SIG-M5 treated with dmso at 0.1 percent for 504 hours (cell line): ENCODE measurements around the gene INTS6L.

Experiments
- DNase-seq: peaks from one replicate; lab custom pipeline; 2025; ENCODE audit not compliant: unreplicated experiment; lab: John Stamatoyannopoulos, UW

Gene INTS6L, protein sequence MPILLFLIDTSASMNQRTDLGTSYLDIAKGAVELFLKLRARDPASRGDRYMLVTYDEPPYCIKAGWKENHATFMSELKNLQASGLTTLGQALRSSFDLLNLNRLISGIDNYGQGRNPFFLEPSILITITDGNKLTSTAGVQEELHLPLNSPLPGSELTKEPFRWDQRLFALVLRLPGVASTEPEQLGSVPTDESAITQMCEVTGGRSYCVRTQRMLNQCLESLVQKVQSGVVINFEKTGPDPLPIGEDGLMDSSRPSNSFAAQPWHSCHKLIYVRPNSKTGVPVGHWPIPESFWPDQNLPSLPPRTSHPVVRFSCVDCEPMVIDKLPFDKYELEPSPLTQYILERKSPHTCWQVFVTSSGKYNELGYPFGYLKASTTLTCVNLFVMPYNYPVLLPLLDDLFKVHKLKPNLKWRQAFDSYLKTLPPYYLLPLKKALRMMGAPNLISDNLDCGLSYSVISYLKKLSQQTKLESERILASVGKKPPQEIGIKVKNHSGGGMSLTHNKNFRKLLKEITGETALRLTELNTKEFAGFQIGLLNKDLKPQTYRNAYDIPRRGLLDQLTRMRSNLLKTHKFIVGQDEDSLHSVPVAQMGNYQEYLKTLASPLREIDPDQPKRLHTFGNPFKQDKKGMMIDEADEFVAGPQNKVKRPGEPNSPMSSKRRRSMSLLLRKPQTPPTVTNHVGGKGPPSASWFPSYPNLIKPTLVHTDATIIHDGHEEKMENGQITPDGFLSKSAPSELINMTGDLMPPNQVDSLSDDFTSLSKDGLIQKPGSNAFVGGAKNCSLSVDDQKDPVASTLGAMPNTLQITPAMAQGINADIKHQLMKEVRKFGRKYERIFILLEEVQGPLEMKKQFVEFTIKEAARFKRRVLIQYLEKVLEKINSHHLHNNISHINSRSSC

DNA sequence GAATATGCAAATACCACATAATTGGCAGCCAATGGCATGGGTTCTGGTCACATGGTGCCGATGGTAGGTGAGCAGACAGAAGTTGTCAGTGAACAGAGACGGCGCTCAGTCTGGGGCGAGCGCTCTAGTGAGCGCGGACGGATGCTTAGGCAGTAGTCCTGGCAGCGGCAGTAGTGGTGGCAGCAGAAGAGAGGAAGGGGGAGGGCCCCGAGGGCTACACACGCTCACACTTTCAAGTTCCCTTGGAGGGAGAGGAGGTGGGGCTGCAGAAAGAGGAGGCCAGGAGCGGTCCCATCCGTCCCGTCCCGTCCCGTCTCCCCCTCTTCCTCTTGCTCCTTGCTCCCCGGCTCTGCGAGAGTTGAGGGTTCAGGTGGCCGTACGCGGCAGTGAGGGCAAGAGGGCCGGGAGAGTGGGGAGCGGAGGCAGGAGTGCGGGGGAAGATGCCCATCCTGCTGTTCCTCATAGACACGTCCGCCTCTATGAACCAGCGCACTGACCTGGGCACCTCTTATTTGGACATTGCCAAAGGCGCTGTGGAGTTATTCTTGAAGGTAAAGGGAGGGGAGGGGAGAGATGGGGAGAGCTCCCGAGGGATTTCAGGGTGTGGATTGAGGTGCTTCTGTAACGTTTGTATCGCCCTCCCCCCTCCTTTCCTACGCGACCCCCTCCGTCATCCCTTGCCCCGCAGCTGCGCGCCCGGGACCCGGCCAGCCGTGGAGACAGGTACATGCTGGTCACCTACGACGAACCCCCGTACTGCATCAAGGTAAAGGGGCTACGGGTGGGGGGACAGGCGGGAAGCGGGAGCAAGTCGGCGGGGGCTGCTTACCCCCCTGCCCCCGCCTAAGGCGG is at the start of gene INTS6L:
TSS of gene INTS6L (plus strand) at position 108 of the 852 bp plus-strand sequence. CDS start at position 441, 333 bp downstream.
- peak; percentile 94 for DNase-seq

DNA sequence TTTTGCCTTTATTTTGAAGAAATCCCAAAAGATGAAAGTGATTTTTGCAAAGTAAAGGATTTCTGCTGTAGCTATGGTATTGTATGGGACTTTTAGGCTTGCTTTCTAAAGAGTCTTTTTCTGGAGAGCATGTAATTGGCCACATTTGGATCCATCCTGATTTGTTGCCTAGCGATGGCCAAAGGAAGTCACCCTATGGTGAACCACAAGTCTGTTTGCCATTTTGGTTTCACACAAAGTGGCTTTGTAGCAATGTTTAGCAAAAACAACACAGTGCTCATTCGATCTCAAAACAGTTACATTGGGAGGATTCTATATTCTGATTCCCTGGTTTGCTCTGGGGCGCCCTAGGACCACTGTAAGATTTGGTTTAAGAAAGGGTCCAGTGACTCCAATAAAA is 44.1 kb upstream of the INTS6L start:
- DNase-seq = no peak

DNA sequence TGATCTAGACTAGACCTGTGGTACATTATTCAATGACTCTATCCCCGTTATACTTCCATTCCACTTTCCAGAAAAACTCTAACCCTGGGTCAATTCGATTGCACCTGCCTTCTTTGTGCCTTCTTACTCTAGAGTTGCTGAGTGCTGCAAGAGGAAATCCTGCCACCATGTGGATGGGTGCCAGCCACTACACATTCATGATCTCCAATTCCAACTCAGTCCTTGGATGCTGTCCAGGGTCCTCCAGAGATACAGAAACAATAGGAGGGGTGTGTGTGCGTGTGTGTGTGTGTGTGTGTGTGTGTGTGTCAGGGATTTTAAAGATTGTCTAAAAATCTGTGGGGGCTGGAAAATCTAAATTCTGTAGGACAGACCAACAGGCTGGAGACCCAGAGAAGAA is 42.9 kb upstream of the INTS6L start:
- DNase-seq = peak; percentile 65

DNA sequence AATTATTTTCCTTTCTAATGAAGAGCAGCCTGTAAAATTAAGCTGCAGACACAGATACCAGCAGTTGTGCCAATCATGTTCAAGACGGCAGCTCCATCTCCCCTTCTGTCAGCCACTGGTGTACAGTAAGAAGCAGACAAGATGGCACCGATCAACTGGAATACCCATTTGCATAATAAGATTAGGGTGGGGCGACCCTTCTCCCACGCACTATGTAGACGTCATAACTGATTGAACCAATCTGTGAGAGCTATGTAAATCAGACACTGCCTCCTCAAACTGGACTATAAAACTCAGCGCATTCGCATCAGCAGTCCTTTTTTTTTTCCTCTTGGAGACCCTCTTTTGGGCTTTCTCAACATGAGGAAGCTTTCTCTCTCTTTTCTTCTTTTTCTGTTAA is 40.4 kb upstream of the INTS6L start:
- no peak for DNase-seq

DNA sequence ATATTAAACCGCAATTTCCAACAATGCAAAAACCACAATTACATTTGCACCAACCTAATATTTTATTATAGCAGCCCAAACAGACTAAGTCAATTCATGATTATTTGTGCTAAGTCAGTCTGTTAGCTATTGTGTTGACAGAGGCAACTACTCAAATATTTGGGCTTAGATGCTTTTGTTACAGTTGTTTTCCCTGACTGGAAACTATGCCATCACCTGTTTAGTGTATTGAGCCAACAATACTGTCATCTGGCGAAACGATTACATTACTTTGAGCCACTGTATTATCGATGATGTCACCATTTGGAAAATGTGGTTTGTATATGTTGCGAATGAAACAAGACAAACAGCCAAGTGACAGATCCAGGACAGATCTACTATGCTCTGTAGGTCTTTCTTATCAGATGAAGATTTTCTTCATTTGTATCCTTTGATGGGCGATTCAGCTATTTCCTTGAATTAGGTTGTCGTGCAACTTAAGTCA is 38.7 kb upstream of the INTS6L start:
- DNase-seq = no peak

DNA sequence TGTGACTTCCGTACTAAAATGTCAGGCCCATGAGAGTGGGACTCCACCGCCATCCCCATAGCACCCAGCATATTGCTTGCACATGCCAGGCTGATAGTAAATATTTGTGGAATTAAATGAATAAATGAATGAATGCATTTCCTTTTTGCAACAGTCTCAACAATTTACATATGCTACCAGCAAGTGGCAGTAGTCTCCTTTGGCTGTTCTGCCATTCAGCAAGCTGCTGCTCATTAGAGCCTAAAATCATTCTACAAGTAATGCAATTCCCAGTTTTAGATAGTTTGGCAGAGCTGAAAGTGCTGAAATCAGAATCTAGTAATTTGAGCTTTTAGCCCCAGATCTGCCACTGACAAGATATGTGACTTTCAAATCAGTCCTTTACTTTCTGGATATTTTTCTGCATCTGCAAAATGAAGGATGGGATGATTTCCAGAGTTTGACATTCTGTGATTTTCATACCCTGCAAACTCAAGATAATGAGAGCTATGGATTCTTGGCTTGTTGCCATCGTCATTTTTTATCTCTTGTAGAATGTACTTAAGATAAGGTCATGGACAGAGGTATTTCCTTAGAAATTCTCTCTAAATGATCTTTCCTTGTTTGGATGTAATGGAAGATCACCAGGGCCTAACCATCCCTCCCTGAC is 35.7 kb upstream of the INTS6L start:
- peak; percentile 29 for DNase-seq

DNA sequence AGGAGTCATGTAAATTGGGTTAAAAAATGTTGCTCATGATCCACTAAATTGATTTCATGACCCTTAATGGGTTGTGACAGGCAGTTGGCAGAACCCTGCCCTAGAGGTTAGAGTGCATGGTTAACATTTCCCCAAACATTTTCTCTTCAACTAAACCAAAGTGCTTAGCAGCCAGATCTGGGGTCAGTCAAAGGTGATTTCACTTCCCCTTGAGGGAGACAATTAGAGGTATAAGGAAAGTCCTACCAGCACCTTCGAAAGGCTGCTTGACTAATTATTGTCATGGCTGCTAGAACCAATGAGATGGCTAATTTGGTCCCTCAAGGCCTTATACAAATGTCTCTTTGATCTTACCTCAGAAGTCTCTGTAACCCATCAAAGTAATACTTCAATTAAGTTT is 30.9 kb upstream of the INTS6L start:
- peak; percentile 8 for DNase-seq

DNA sequence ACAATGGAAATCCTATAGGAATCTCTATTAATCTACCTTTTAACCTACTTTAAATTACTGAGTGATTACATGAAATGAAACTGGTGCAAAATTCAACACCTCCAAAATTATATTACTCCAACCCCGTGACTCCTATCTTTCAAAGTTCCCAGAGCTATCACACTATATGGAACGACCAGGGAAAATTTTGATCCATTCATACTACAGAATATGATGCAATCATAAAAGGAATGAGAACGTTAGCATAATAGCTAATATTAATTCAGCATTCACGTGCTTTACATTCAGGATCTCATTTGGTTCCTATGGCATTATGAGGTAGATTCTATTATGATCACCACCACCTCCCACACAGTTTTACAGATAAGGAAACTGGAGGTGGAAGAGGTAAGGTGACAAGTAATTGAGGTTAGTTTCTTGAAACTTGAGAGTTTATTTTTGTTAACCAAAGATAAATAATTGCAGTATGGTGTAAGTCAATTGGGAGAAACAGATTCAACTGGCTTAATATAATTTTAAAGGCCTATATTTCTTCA is 29.4 kb upstream of the INTS6L start:
- DNase-seq = no peak

DNA sequence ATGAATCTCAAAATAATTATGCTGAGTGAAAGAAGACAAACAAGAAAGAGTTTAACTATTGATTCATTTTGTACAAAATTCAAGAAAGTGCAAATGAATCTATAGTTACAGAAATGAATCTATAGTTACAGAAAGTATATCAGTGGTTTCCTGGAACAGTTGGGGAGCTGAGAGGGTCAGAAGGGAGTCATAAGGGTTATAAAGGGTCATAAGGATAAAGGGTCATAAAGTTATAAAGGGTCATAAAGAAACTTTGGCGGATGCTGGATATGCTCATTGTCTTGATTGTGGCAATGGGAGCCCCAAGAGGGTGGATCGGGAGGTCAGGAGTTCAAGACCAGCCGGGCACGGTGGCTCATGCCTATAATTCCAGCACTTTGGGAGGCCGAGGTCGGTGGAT is 26.0 kb upstream of the INTS6L start:
- no peak for DNase-seq

DNA sequence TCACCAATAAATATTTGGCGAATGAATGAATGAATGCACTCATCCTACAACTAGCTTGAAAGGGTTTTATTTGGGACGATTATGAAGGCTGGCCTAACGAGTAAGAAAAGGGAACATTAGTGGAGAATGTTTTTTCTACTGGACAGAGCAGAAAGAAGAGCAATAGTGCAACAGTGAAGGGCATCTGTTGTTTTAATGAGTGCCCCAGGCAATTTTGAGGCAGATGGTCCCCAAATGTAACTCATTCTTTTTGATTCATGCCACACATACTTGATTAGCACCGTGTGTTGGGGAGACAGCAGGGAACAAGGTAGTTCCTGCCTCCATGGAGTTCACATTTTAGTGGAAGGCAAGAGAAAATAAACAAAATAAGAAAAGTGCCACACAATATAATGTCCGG is 22.7 kb upstream of the INTS6L start:
- DNase-seq = no peak

DNA sequence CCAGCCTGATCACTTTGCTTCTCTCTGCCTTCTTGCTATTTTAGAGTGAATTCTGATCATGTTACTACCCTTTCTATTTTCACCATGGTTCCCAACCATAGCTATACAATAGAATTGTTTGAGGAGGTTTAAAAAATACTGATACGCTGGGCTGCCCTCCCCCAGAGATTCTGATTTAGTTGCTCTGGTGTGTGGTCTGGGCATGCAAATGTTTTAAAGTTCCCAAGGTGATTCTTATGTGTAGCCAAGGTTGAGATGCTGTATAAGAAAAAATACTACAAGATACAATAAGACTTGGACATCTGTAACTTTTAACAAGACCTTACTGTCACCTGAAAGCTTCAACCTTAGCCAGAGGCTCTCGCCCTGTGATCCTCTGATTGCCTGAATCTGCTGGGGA is 22.2 kb upstream of the INTS6L start:
- DNase-seq = no peak

DNA sequence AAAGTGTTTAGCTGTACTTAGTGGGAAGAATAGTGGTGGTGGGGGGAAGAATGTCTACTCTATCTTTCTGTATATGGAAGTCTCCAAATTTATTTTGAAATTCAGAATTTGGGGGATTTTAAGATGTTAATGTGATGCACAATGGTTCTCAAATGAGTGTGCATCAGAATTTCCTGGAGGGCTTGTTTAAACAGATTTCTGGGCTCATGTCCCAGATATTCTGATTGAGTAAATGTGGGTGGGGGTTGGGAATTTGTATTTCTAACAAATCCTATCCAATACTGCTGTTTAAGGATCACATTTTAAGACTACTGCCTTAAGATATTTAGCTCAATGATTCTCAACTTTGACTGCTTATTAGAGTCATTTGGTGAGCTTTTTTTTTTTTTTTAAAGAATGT is 15.1 kb upstream of the INTS6L start:
- no peak for DNase-seq

DNA sequence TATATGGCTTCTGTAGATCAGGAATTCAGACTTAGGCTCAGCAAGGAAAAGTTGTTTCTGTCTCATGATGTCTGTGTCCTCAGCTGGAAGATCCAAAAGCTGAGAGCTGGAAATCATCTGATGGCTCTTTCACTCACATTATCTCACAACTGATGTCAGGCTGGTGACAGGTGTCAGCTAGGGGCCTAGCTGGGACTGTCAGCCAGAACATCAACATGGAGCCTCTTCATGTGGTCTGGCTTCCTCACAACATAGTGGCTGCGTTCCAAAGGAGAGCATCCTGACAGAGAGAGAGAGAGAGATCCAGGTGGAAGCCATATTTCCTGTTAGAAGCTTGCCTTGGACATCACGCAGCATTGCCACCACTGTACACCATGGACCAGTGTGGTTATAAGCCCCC is 10.6 kb upstream of the INTS6L start:
- DNase-seq = no peak

DNA sequence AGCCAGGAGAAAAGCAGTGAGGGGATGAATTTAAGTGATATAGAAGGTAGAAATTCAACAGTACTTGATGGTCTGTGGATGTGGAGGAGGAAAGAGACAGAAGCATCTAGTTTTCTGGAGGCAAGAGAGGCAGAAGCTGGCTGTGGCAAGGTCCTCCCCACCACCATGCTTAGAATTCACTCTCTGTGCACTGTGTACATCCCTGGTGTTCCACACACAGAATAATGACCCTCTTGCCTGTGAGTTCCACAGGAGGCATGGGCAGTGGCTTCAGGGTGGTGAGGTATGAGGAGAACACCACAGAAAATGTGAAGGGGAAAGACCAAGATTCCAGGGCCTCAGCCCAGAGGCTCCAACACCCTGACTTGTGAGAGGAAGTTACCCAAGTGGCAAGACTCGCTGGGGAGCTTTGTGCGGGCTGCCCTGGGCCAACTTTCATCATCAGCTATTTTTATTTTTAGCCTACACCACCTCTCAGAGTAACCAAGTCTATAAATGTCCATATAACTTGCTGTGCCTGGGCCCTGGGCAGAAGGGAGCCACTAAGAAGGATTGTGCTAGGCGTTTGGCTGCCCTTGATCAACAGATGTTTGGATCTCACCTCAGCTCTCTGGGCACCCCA is 7.8 kb upstream of the INTS6L start:
- DNase-seq = peak; percentile 79

DNA sequence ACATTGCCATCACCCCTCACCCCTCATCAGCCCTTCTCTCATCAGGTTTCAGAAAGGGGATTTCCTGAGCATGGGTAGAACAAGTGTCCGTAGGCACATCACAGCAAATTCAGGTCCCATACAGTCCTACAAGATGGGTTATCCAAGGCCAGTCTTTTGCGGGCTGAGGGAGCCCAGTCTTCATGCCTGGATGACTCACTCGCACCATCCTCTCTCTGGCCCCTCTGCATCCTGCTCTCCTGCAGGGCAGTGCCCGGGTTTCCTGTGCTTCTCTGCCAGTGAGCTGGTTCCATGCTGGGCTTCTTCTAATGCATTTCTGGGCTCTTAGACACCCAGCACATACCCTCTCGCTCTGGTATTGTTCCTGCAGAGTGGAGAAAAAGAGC is 7.3 kb upstream of the INTS6L start:
- peak; percentile 43 for DNase-seq

DNA sequence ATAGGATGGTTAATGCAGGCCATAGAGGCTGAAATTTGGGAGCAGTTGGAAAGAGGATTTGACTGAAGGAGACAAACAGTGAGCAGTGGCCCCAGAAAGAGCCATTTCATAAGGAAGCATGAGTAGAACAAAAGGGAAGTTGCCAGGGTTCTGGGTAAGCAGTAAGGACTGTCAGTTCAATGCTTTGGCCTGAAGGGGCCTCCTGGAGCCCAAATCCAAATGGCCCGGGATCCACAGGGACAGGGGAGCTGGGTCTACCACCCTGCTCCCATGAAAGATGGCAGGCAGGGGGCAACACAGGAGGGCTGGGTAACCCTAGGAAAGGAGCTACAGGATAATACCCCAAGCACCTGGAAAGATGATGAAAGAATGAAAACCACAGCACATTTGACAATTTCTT is 4.1 kb upstream of the INTS6L start:
- DNase-seq = peak; percentile 52

DNA sequence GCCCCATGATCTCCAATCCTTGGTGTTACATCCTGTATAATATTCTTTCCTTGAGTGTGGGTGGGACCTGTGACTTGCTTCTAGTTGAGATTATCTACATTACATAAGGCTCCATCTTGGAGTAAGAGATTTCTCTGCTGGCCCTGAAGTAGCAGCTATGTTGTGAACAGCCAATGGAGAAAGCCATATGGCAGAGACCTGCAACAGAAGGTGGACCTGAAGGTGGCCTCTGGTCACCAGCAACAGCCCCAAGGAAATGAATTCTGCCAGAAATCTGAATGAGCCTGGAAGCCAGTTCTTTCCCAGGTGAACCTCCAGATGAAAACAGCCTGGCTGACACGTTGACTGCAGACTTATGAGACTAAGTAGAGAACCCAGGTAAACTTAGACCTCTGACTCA is 2.3 kb upstream of the INTS6L start:
- DNase-seq = no peak

DNA sequence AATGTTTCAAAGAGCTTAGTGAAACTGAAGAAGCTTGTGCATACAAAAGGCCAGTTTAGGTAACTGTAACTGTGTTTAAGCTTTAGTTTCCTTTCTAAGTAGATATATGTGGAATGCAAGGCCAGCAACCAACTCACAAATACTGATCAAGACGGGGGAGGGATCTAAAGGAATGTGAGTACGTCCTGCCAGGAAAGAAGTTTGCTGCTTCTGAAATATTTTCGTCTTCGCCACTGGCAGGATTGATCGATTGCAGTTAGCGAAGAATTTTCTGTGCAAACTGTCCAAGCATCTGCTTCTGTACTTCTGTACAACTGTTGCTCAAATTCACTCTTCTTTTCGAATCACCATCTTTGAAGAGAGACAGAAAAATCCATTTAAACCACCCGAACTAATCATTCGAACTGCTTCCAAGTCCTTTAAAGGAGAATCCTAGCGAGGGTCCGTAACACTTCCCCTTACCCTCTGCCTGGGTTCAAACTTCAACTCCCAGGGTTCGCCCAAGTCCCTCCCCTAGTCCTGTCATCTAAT is 373 bp upstream of the INTS6L start:
- no peak for DNase-seq

DNA sequence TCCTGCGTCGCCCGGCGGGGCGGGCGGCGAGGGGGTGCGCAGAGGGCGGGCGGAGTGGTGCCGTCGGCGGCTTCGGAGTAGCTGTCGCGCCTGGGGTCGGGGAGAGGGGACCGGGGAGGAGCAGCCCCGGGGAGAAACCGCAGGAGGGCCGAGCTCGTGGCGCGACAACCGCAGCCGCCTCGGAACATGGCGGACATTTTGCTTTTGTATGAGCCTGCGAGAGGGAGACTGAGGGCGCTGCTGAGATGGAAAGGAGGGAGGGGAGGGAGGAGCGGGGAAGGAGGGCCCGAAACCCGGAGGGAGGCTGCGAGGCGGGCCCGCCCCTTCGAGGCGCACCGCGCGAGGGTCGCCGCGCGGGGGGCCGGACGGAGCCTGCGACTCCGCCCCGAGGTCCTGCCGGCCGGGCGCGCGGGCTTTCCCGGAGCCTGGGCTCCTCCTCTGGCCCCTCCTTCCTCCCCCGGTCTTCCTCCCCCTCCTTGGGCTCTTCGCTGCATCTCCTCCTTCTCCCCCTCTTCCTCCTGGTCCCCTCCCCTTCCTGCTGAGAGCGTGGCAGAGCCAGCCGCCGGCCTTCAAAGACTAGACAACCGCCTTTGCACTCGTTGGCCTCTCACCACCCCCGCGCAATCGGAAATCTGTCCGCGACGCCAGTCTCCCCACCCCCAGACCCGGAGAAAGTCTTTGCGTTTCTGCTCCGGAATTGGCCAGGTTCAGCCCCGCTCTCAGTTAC is 1.1 kb downstream of the INTS6L start:
- DNase-seq = peak; percentile 92
